ENCODE measurements around the gene RALY. TPM values are rescaled to one million over a fixed set of nuclear protein-coding genes. Genes with fewer than 3 reads are reported as not detected.

RALY gene
- total and polyA plus RNA-seq, 10 of the 15 experiments (the other 5 are each of a cell fraction or from before 2014, with no cell fraction given): 1.2 to 246 (median 137) TPM

DNA sequence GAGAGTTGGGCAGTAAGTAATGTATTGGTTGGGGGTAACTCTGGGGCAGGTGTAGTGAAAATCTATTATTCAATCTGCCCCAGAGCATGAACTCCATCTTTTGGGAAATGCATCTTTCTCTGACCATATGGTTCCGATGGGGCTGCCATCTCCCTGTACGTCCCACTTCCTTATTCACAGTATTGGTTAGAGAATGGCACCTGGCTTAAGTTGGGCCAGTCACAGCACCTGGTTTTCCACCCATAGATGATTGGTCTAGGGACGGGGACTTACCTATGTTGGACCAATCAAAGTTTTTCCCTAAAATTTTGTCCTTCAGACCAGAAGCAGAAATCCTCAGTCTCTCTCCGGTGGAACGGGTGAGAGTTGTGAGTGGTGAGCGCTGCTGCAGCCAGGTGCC is 2.2 kb upstream of the RALY start:
- Histone ChIP-seq H3K27me3 (replicated peaks in 1 of 2; ENCODE audit: control insufficient read depth in 2 of 2, insufficient read depth in 2 of 2, low read length in 1 of 2) (no peaks in the 10 kb centered on the region), H4K20me1 (ENCODE audit: control insufficient read depth, insufficient read depth) (peaks cover 3% of the 10 kb centered on the region; the same call in 1 of the 2 replicates), H3K4me1 (ENCODE audit: control insufficient read depth, insufficient read depth, low read length) (peaks cover 12% of the 10 kb centered on the region), H3K4me2 (ENCODE audit: control insufficient read depth, insufficient read depth) (peak overlapping the region; percentile 88), H3K4me3 (peak overlapping the region; percentile 87; the same call in 1 of the 2 replicates), H2AFZ (ENCODE audit: control insufficient read depth, low read depth, low read length) (no peak overlapping the region), H3K27ac (ENCODE audit: control insufficient read depth, insufficient read depth) (no peak overlapping the region; the same call in 1 of the 2 replicates), H3K9me3 (replicated peaks; ENCODE audit: control insufficient read depth, insufficient read depth, low read length) (no peaks in the 10 kb centered on the region), H3K36me3 (ENCODE audit: control insufficient read depth in 2 of 2, insufficient read depth in 2 of 2, low read length in 1 of 2) (no peaks in the 10 kb centered on the region), H3K79me2 (ENCODE audit: control insufficient read depth, insufficient read depth, low read length) (peaks cover 45% of the 10 kb centered on the region), H3K9ac (ENCODE audit: control insufficient read depth, insufficient read depth, low read length) (no peak overlapping the region)
- SMC1A ChIA-PET (ENCODE audit: uncharacterized antibody, unreplicated experiment): interaction anchor here (0.7 to 1.0 kb wide), 2 partner anchors 23 to 145 kb away, joined by 3 read pairs; no protein-coding TSS in a partner anchor
- no peak for FAIRE-seq
- no peak for DNase-seq (ENCODE audit: low read depth, low spot score)
- no peak for ATAC-seq
- RAD21 ChIA-PET (ENCODE audit: unreplicated experiment): no interaction called here
- CTCF ChIA-PET: interaction anchor here (1.5 to 2.8 kb wide), 2 partner anchors 31 to 33 kb away, joined by 3 to 13 read pairs; no protein-coding TSS in a partner anchor
- POLR2A ChIA-PET: interaction anchor here (0.6 to 2.9 kb wide), 5 partner anchors 9 to 121 kb away, joined by 3 to 25 read pairs (median 5); partner anchors contain the start of gene EIF2S2
- in situ Hi-C loops (cut with MboI): no loop called here
- no TSS peak for BruUV-seq (replicated peaks)
- WGBS (ENCODE audit: insufficient coverage, insufficient replicate concordance, low lambda C conversion rate, missing lambda C conversion rate): 96% methylated on average over 5 of the region's 6 CpGs
- intact Hi-C loops (cut with micrococcal nuclease; ENCODE audit: unreplicated experiment): loop anchor here (5.0 to 10.0 kb wide), 4 partner anchors 121 to 1634 kb away; partner anchors contain the start of genes ASXL1, E2F1, EIF2S2 and ZNF341
- TF ChIP-seq NFYB (IDR thresholded peaks at IDR 0.05; ENCODE audit: insufficient read depth, low read depth, low read length): peak; percentile 86
- peak; percentile 69; the same call in 1 of the 2 replicates for TF ChIP-seq SPI1 (IDR thresholded peaks at IDR 0.05; ENCODE audit: borderline replicate concordance, insufficient read depth, low read depth, low read length)
- no peak for TF ChIP-seq JUNB (IDR thresholded peaks at IDR 0.05)
- no peak for TF ChIP-seq SMC3 (IDR thresholded peaks at IDR 0.05; ENCODE audit: borderline replicate concordance, low read length)

All from GM12878 (cell line).